GM12875 (cell line): Measurements from ENCODE around the gene ALDH1A1.

Experiments used
- H3K4me3 ChIP-seq: one replicate; pipeline ENCODE4 v1.5.1; 2011; ENCODE audit warnings: low read depth, low read length, control low read depth
- CTCF ChIP-seq: IDR thresholded peaks from 2 replicates; pipeline ENCODE4 v1.5.1; 2011; ENCODE audit warnings: low read depth, mild to moderate bottlenecking, control low read depth, inconsistent platforms, low read length, moderate library complexity, borderline replicate concordance; ENCODE audit not compliant: insufficient read depth

The ALDH1A1 gene

GRCh38 chr9:72983512-72984225, 30.8 kb upstream of the ALDH1A1 start:
- TF ChIP-seq CTCF: no peak
- no peak overlapping the region for H3K4me3 ChIP-seq

GRCh38 chr9:72983056-72983455, 30.2 kb upstream of the ALDH1A1 start:
- no peak overlapping the region for H3K4me3 ChIP-seq
- no peak for TF ChIP-seq CTCF

GRCh38 chr9:72982146-72982799, 29.4 kb upstream of the ALDH1A1 start:
- TF ChIP-seq CTCF: no peak
- no peak overlapping the region for H3K4me3 ChIP-seq

- no peak for TF ChIP-seq CTCF
- H3K4me3 ChIP-seq: no peak overlapping the region
Measured at GRCh38 chr9:72981433-72981832, 28.6 kb upstream of the ALDH1A1 start.

GRCh38 chr9:72980600-72981265, 27.9 kb upstream of the ALDH1A1 start:
- H3K4me3 ChIP-seq: no peak overlapping the region
- TF ChIP-seq CTCF: no peak

- TF ChIP-seq CTCF: no peak
- H3K4me3 ChIP-seq: no peak overlapping the region
Measured at GRCh38 chr9:72980183-72980582, 27.3 kb upstream of the ALDH1A1 start.

GRCh38 chr9:72979405-72980100, 26.7 kb upstream of the ALDH1A1 start:
- no peak overlapping the region for H3K4me3 ChIP-seq
- no peak for TF ChIP-seq CTCF
